Body of pancreas (tissue), 4 donors: ENCODE results near the gene STRA8. TPM values are rescaled to one million over a fixed set of nuclear protein-coding genes. Genes with fewer than 3 reads are reported as not detected.

Source experiments
- ATAC-seq: fragments of 150-250 bp; one replicate; pipeline ENCODE4 v1.9.1; 2016
- DNase-seq, 4 donors: peaks; one replicate each; pipeline ENCODE4 v3.0.0-alpha.2; 2019
- H3K27ac ChIP-seq, 4 donors: fragments of 200-600 bp; sonication (generic); 1 replicate in 3 of 4; 2 replicates in 1 of 4; pipeline versions ENCODE4 v1.5.1 to v1.6.1; 2016 to 2019; ENCODE audit warnings: mild to moderate bottlenecking in 1 of 4, mixed read lengths in 1 of 4, moderate library complexity in 1 of 4
- H3K27me3 ChIP-seq, 2 donors: fragments of 200-600 bp; sonication (generic); one replicate each; pipeline ENCODE4 v1.6.0; 2016; ENCODE audit warnings: mild to moderate bottlenecking in 1 of 2
- H3K36me3 ChIP-seq, 2 donors: fragments of 200-600 bp; sonication (generic); replicated peaks in 1 of 2; 2 replicates each; pipeline ENCODE4 v1.5.1; 2016; ENCODE audit warnings: low read depth in 2 of 2; ENCODE audit not compliant: insufficient read depth in 1 of 2
- H3K4me1 ChIP-seq: fragments of 200-600 bp; sonication (generic); one replicate; pipeline ENCODE4 v1.6.0; 2016
- H3K4me3 ChIP-seq, 2 donors: fragments of 200-600 bp; sonication (generic); 1 replicate in 1 of 2; 2 replicates in 1 of 2; pipeline ENCODE4 v1.5.1; 2016 to 2019
- H3K9me3 ChIP-seq, 3 donors: fragments of 200-600 bp; sonication (generic); 1 replicate in 2 of 3; 2 replicates in 1 of 3; pipeline ENCODE4 v1.5.1; 2016
- CTCF ChIP-seq, 7 experiments: fragments of 450-650 bp in 4 of 7; fragments of 200-600 bp in 3 of 7; sonication (generic) in 3 of 7; IDR thresholded peaks; one replicate each; pipeline ENCODE4 v1.5.1; 2016 to 2019; ENCODE audit warnings: antibody characterized with exemption in 7 of 7
- POLR2A ChIP-seq, 3 donors: fragments of 450-650 bp; IDR thresholded peaks; one replicate each; pipeline ENCODE4 v1.6.1; 2016; ENCODE audit warnings: antibody characterized with exemption in 3 of 3, mild to moderate bottlenecking in 2 of 3
- WGBS, 2 donors: methylation state at CpG; one replicate each; pipeline ENCODE4 v1.1.5; 2017; 5-methylcytosine and 5-hydroxymethylcytosine counted together
- intact Hi-C: fragments of 100-400 bp; cut with DNase I; formaldehyde crosslinking; loops from one replicate; pipeline ENCODE4 v1.15.1; 2023
- total RNA-seq, 2 donors: library from RNA; depleted of rRNA; stranded (reverse); fragments of >200 nt; gene quantifications; one replicate each; pipeline ENCODE4 v1.1.0, GENCODE V29; 2016

Gene STRA8
- total RNA-seq, 2 donors from 2014 or later: not detected

- 67 to 72% methylated on average over 4 of the region's 4 CpGs for WGBS, 2 donors
- Histone ChIP-seq H3K27ac (peak overlapping the region in 2 of 4 donors; percentile 5 to 39), H3K27me3 (no peaks in the 10 kb centered on the region), H3K36me3 (no peaks in the 10 kb centered on the region), H3K4me3 (no peak overlapping the region), H3K9me3 (no peaks in the 10 kb centered on the region), H3K4me1 (peaks cover 22% of the 10 kb centered on the region)
- ATAC-seq: no peak
- TF ChIP-seq POLR2A (IDR thresholded peaks at IDR 0.05) (no peak), CTCF (IDR thresholded peaks at IDR 0.05) (no peak)
- DNase-seq: no peak
- intact Hi-C loops: no loop called here
Measured at GRCh38 chr7:135215180-135215579, 18.5 kb upstream of the STRA8 start.

- no peak for DNase-seq
- TF ChIP-seq POLR2A (IDR thresholded peaks at IDR 0.05) (no peak), CTCF (IDR thresholded peaks at IDR 0.05) (no peak)
- whole genome bisulfite sequencing, 2 donors: 72 to 88% methylated on average over 3 of the region's 3 CpGs
- Histone ChIP-seq H3K9me3 (no peaks in the 10 kb centered on the region), H3K36me3 (no peaks in the 10 kb centered on the region), H3K4me1 (peaks cover 18% of the 10 kb centered on the region), H3K27ac (peak overlapping the region in 2 of 4 donors; percentile 5 to 39), H3K4me3 (no peak overlapping the region), H3K27me3 (no peaks in the 10 kb centered on the region)
- no peak for ATAC-seq
- intact Hi-C loops: no loop called here
Measured at GRCh38 chr7:135215698-135216097, 17.9 kb upstream of the STRA8 start.

GRCh38 chr7:135217645-135218509 lies 15.8 kb upstream of the STRA8 start:
- ATAC-seq (peak; percentile 97), DNase-seq (peak in 3 of 4 donors; percentile 57 to 67 (median 57))
- no peaks in the 10 kb centered on the region for H3K9me3 ChIP-seq
- no peak for TF ChIP-seq POLR2A (IDR thresholded peaks at IDR 0.05)
- TF ChIP-seq CTCF (IDR thresholded peaks at IDR 0.05): no peak
- H3K4me1 ChIP-seq: peaks cover 18% of the 10 kb centered on the region
- H3K27ac ChIP-seq: peak overlapping the region; percentile 28 to 85 (median 72)
- no peak overlapping the region for H3K4me3 ChIP-seq
- intact Hi-C loops: no loop called here
- no peaks in the 10 kb centered on the region for H3K27me3 ChIP-seq
- H3K36me3 ChIP-seq: no peaks in the 10 kb centered on the region
- WGBS, 2 donors: 23% methylated on average over 5 of the region's 5 CpGs

GRCh38 chr7:135224027-135224426 lies 9.6 kb upstream of the STRA8 start:
- Histone ChIP-seq H3K4me3 (no peak overlapping the region), H3K4me1 (peaks cover 1% of the 10 kb centered on the region), H3K36me3 (no peaks in the 10 kb centered on the region), H3K27me3 (no peaks in the 10 kb centered on the region), H3K27ac (no peak overlapping the region), H3K9me3 (no peaks in the 10 kb centered on the region)
- DNase-seq (no peak), ATAC-seq (no peak)
- intact Hi-C loops: no loop called here
- 33 to 46% methylated on average over 1 of the region's 1 CpG for WGBS, 2 donors
- TF ChIP-seq CTCF (IDR thresholded peaks at IDR 0.05): no peak
- no peak for TF ChIP-seq POLR2A (IDR thresholded peaks at IDR 0.05)

- Histone ChIP-seq H3K4me3 (no peak overlapping the region), H3K27ac (no peak overlapping the region), H3K4me1 (no peaks in the 10 kb centered on the region), H3K9me3 (no peaks in the 10 kb centered on the region), H3K36me3 (no peaks in the 10 kb centered on the region), H3K27me3 (no peaks in the 10 kb centered on the region)
- DNase-seq (no peak), ATAC-seq (no peak)
- intact Hi-C loops: no loop called here
- TF ChIP-seq CTCF (IDR thresholded peaks at IDR 0.05) (no peak), POLR2A (IDR thresholded peaks at IDR 0.05) (no peak)
Measured at GRCh38 chr7:135231686-135232085, 2.0 kb upstream of the STRA8 start.
